Fibroblast of pulmonary artery (primary cell): ENCODE data around the gene ADGRL1.
A peak's percentile ranks its signal among the peaks of the same experiment; 100 is the strongest.

Experiments
- DNase-seq: peaks from one replicate; pipeline ENCODE4 v3.0.0-alpha.2; 2010; ENCODE audit warnings: low read depth
- H3K4me3 ChIP-seq: replicated peaks from 2 replicates; pipeline ENCODE4 v1.5.1; 2011; ENCODE audit warnings: low read depth, mild to moderate bottlenecking, control low read depth, low read length, moderate library complexity
- CTCF ChIP-seq: IDR thresholded peaks from 2 replicates; pipeline ENCODE4 v1.5.1; 2011; ENCODE audit warnings: mild to moderate bottlenecking, control low read depth, low read length, inconsistent platforms; ENCODE audit errors: missing control alignments

Gene ADGRL1

GRCh38 chr19:14112051-14112808 is 93.7 kb downstream of the ADGRL1 start:
- no peak for TF ChIP-seq CTCF
- H3K4me3 ChIP-seq = no peak overlapping the region
- no peak for DNase-seq

- no peak overlapping the region for H3K4me3 ChIP-seq
- TF ChIP-seq CTCF = no peak
- DNase-seq = no peak
These were observed 94.5 kb downstream of the ADGRL1 start for GRCh38 chr19:14111486-14111885.

GRCh38 chr19:14110650-14111049 is 95.3 kb downstream of the ADGRL1 start:
- no peak for TF ChIP-seq CTCF
- no peak for DNase-seq

GRCh38 chr19:14107581-14108461 is 98.1 kb downstream of the ADGRL1 start:
- TF ChIP-seq CTCF = no peak
- H3K4me3 ChIP-seq = no peak overlapping the region
- DNase-seq = peak; percentile 82

More at GRCh38 chr19:14110650-14111049, 95.3 kb downstream of the ADGRL1 start:
- no peak overlapping the region for H3K4me3 ChIP-seq

GRCh38 chr19:14106840-14107239 is 99.1 kb downstream of the ADGRL1 start:
- no peak for TF ChIP-seq CTCF
- no peak for DNase-seq
- H3K4me3 ChIP-seq = no peak overlapping the region

GRCh38 chr19:14105680-14106079 is 100.3 kb downstream of the ADGRL1 start:
- DNase-seq = no peak
- no peak for TF ChIP-seq CTCF
- H3K4me3 ChIP-seq = no peak overlapping the region
